ENCODE data around the gene CENPM.

DNA sequence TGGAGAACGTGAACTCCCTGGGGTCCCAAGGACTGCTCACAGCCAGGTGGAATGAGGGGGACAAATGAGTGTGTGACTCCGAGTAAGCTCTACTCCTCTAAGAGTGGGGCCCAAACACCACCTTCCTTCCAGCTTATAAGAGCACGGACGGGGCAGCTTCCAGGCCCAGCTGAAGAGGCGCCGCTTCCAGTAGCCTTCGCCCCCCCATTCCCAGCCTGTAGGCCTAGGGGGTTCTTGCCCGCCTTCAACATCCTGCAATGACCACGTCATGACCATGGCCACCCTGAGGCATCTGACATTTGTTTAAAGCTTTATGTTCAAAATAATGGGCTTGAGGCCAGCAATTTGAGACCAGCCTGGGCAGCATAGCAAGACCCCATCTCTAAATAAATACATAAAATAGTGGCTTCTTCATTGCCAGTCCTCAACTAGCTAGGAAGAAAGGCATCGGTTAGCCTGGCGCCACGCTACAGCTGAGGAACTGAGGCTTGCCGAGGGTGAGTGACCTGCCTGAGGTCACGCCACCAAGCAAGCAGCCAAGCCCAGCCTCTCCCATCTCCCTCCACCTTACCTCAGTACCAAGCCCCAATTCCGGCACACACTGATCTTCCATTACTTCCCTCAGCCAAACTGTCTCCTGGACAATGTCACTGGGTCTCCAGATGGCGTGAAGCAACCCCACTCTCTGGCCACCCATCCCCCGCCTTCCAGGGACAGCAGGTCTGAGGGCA is 12.5 kb downstream of the CENPM start:
- no peak for TF ChIP-seq EP300 (IDR thresholded peaks at IDR 0.05)
- TF ChIP-seq, protein P1, sequence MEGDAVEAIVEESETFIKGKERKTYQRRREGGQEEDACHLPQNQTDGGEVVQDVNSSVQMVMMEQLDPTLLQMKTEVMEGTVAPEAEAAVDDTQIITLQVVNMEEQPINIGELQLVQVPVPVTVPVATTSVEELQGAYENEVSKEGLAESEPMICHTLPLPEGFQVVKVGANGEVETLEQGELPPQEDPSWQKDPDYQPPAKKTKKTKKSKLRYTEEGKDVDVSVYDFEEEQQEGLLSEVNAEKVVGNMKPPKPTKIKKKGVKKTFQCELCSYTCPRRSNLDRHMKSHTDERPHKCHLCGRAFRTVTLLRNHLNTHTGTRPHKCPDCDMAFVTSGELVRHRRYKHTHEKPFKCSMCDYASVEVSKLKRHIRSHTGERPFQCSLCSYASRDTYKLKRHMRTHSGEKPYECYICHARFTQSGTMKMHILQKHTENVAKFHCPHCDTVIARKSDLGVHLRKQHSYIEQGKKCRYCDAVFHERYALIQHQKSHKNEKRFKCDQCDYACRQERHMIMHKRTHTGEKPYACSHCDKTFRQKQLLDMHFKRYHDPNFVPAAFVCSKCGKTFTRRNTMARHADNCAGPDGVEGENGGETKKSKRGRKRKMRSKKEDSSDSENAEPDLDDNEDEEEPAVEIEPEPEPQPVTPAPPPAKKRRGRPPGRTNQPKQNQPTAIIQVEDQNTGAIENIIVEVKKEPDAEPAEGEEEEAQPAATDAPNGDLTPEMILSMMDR (IDR thresholded peaks at IDR 0.05) = no peak
- no peak for TF ChIP-seq POLR2A (IDR thresholded peaks at IDR 0.05)
